Endothelial cell of hepatic sinusoid (primary cell): Measurements from ENCODE around the gene PRAMEF1.
"Not testable (repeated sequence)": the region's sequence is repeated elsewhere in the genome, so short reads cannot be mapped to it uniquely, and the experiment has no call there.

ENCODE experiments used
- in situ Hi-C: cut with HindIII; loops from 2 replicates; pipeline ENCODE4 v1.10.0; 2017; ENCODE audit warnings: low sequenced_read_pairs

The PRAMEF1 gene

GRCh38 chr1:12791097-12791496 is at the start of gene PRAMEF1:
TSS of gene PRAMEF1 (plus strand) at chr1:12791397. CDS start at chr1:12793228, 1,831 bp downstream.
- in situ Hi-C loops, result not testable (repeated sequence)

- in situ Hi-C loops, result no loop called here
Observed at GRCh38 chr1:12741946-12742345, 49.3 kb upstream of the PRAMEF1 start.

GRCh38 chr1:12745126-12745991 is 45.8 kb upstream of the PRAMEF1 start:
- in situ Hi-C loops, result no loop called here

- in situ Hi-C loops, result no loop called here
Observed at GRCh38 chr1:12745992-12746323, 45.2 kb upstream of the PRAMEF1 start, which contains the start of gene CFAP107. TSS of gene CFAP107 (plus strand) at chr1:12746200. CDS start at chr1:12746431, 231 bp downstream.

- in situ Hi-C loops, result no loop called here
Observed at GRCh38 chr1:12748778-12749355, 42.3 kb upstream of the PRAMEF1 start.

GRCh38 chr1:12754738-12755137 is 36.5 kb upstream of the PRAMEF1 start:
- in situ Hi-C loops, result no loop called here

- in situ Hi-C loops, result no loop called here
Observed at GRCh38 chr1:12756273-12756672, 34.9 kb upstream of the PRAMEF1 start.

- in situ Hi-C loops, result no loop called here
Observed at GRCh38 chr1:12756768-12757413, 34.3 kb upstream of the PRAMEF1 start.

GRCh38 chr1:12757836-12758235 is 33.4 kb upstream of the PRAMEF1 start:
- in situ Hi-C loops, result no loop called here

GRCh38 chr1:12760256-12760795 is 30.9 kb upstream of the PRAMEF1 start:
- in situ Hi-C loops, result no loop called here

- in situ Hi-C loops, result no loop called here
Observed at GRCh38 chr1:12761781-12762180, 29.4 kb upstream of the PRAMEF1 start.

GRCh38 chr1:12762766-12763165 is 28.4 kb upstream of the PRAMEF1 start:
- in situ Hi-C loops, result no loop called here

GRCh38 chr1:12763479-12763878 is 27.7 kb upstream of the PRAMEF1 start:
- in situ Hi-C loops, result no loop called here

- in situ Hi-C loops, result no loop called here
Observed at GRCh38 chr1:12764016-12764415, 27.2 kb upstream of the PRAMEF1 start.

GRCh38 chr1:12769031-12769430 is 22.2 kb upstream of the PRAMEF1 start:
- in situ Hi-C loops, result no loop called here

- in situ Hi-C loops, result no loop called here
Observed at GRCh38 chr1:12769976-12770505, 21.2 kb upstream of the PRAMEF1 start.

- in situ Hi-C loops, result no loop called here
Observed at GRCh38 chr1:12770620-12771019, 20.6 kb upstream of the PRAMEF1 start.

GRCh38 chr1:12771186-12771585 is 20.0 kb upstream of the PRAMEF1 start:
- in situ Hi-C loops, result no loop called here

GRCh38 chr1:12772520-12772919 is 18.7 kb upstream of the PRAMEF1 start:
- in situ Hi-C loops, result no loop called here

- in situ Hi-C loops, result no loop called here
Observed at GRCh38 chr1:12773438-12773837, 17.8 kb upstream of the PRAMEF1 start, which contains the start of gene PRAMEF12. TSS of gene PRAMEF12 (plus strand) at chr1:12773738. CDS start at chr1:12774868, 1,130 bp downstream.

GRCh38 chr1:12774801-12775345 is 16.3 kb upstream of the PRAMEF1 start:
- in situ Hi-C loops, result no loop called here
